RWPE2 (cell line): ENCODE data around the gene DLG2.

Source experiments
- ATAC-seq: fragments of 200-7000 bp; cut with Tn5 transposase; 3 replicates; pipeline ENCODE4 v1.9.1; 2021; ENCODE audit warnings: low read depth
- DNase-seq: peaks from one replicate; pipeline ENCODE4 v3.0.0-alpha.2; 2020; ENCODE audit warnings: low spot score
- H3K27ac ChIP-seq: fragments of 450-650 bp; 2 replicates; pipeline ENCODE4 v1.5.1; 2017; ENCODE audit warnings: mild to moderate bottlenecking; ENCODE audit not compliant: poor library complexity, severe bottlenecking
- H3K27me3 ChIP-seq: fragments of 250-450 bp; sonication (Bioruptor Pico); 2 replicates; pipeline ENCODE4 v1.5.1; 2021; ENCODE audit warnings: mild to moderate bottlenecking, moderate library complexity; ENCODE audit not compliant: insufficient read depth, poor library complexity, severe bottlenecking
- H3K36me3 ChIP-seq: fragments of 250-450 bp; sonication (Bioruptor Pico); 2 replicates; pipeline ENCODE4 v1.5.1; 2020; ENCODE audit warnings: low read depth, mild to moderate bottlenecking, moderate library complexity
- H3K4me1 ChIP-seq: fragments of 250-450 bp; sonication (Bioruptor Pico); 2 replicates; pipeline ENCODE4 v1.5.1; 2021; ENCODE audit warnings: mild to moderate bottlenecking, moderate library complexity; ENCODE audit not compliant: insufficient read depth, poor library complexity, severe bottlenecking
- H3K4me3 ChIP-seq: fragments of 250-450 bp; sonication (Bioruptor Pico); 2 replicates; pipeline ENCODE4 v1.5.1; 2021; ENCODE audit warnings: mild to moderate bottlenecking, moderate library complexity; ENCODE audit not compliant: severe bottlenecking
- H3K9me3 ChIP-seq: fragments of 250-450 bp; sonication (Bioruptor Pico); 2 replicates; pipeline ENCODE4 v1.5.1; 2021; ENCODE audit warnings: mild to moderate bottlenecking, moderate library complexity; ENCODE audit not compliant: severe bottlenecking
- TF ChIP-seq, protein P1 (sequence below): fragments of 450-650 bp; IDR thresholded peaks from one replicate; pipeline ENCODE4 v1.5.1; 2017; ENCODE audit warnings: mild to moderate bottlenecking, moderate library complexity; ENCODE audit not compliant: poor library complexity, severe bottlenecking

Gene DLG2

DNA sequence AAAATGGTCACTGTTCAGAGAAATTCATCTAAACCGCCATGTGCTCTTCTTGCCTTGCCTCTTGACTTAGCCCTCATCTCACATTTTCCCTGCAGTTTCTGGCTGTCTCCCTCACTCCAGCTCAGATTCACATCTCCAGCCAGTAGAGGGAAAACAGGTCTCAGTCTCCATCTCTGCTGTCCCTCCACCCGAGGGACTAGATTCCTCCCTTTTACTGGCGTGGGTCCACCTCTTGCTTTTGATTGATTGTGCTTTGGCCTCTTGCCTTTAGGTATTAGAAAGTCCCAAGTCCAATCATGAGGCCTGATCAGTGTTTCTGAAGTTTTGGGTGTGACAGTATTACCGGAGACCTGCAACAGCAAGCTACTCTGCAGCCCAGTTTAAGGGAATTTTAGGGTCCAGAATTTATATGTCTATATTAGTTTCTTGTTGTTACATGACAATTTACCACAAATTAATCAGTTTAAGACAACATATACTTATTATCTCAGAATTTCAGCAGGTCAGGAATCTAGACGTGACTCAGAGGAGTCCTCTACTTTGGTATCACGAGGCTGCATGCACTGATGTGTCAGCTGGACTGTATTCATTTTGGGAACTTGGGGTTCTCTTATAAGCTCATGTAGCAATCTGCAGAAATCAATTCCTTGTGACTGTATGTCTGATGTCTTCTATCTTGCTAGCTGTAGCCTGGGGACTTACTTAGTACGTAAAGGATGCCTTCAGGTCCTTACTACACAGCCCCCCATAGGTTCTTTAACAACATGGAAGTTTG, 1535.7 kb downstream of the DLG2 start:
- Histone ChIP-seq H3K27ac (no peak overlapping the region), H3K27me3 (no peaks in the 10 kb centered on the region), H3K36me3 (no peaks in the 10 kb centered on the region), H3K4me3 (no peak overlapping the region), H3K4me1 (no peaks in the 10 kb centered on the region), H3K9me3 (no peaks in the 10 kb centered on the region)
- DNase-seq (no peak), ATAC-seq (no peak)
- TF ChIP-seq, protein P1, sequence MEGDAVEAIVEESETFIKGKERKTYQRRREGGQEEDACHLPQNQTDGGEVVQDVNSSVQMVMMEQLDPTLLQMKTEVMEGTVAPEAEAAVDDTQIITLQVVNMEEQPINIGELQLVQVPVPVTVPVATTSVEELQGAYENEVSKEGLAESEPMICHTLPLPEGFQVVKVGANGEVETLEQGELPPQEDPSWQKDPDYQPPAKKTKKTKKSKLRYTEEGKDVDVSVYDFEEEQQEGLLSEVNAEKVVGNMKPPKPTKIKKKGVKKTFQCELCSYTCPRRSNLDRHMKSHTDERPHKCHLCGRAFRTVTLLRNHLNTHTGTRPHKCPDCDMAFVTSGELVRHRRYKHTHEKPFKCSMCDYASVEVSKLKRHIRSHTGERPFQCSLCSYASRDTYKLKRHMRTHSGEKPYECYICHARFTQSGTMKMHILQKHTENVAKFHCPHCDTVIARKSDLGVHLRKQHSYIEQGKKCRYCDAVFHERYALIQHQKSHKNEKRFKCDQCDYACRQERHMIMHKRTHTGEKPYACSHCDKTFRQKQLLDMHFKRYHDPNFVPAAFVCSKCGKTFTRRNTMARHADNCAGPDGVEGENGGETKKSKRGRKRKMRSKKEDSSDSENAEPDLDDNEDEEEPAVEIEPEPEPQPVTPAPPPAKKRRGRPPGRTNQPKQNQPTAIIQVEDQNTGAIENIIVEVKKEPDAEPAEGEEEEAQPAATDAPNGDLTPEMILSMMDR, result no peak

GRCh38 chr11:84089072-84090057, 1537.8 kb downstream of the DLG2 start:
- no peak for DNase-seq
- Histone ChIP-seq H3K9me3 (no peaks in the 10 kb centered on the region), H3K4me1 (no peaks in the 10 kb centered on the region), H3K27me3 (no peaks in the 10 kb centered on the region), H3K4me3 (no peak overlapping the region), H3K36me3 (no peaks in the 10 kb centered on the region), H3K27ac (no peak overlapping the region)
- ATAC-seq, result no peak
- TF ChIP-seq, protein P1, result no peak

GRCh38 chr11:84071851-84072250, 1555.3 kb downstream of the DLG2 start:
- TF ChIP-seq, protein P1, result no peak
- no peak for ATAC-seq

DNA sequence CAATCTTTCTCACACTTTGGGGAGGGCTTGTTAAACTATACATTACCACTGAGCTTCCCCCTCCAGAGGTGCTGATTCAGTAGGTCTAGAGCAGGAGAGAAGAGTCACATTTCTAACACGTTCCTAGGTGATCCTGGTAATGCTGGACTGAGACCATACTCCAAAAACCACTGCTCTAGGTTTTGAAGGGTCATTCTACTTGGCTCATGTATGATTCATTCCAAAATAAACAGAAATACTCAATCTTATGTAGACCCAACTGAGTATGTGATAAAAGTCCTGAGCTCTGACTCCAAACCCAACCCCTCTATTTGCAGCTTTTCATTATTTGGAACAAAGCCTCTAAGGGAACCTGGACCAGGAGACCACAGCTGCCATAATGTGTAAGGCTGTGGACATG, 1558.1 kb downstream of the DLG2 start:
- no peak for DNase-seq
- Histone ChIP-seq H3K4me3 (no peak overlapping the region), H3K27me3 (no peaks in the 10 kb centered on the region), H3K9me3 (no peaks in the 10 kb centered on the region), H3K27ac (no peak overlapping the region), H3K36me3 (no peaks in the 10 kb centered on the region), H3K4me1 (no peaks in the 10 kb centered on the region)
- no peak for ATAC-seq
- TF ChIP-seq, protein P1, result no peak

More at GRCh38 chr11:84071851-84072250, 1555.3 kb downstream of the DLG2 start:
- DNase-seq, result no peak
- H3K9me3 ChIP-seq, result no peaks in the 10 kb centered on the region
- H3K36me3 ChIP-seq, result no peaks in the 10 kb centered on the region
- no peak overlapping the region for H3K4me3 ChIP-seq
- no peaks in the 10 kb centered on the region for H3K27me3 ChIP-seq
- no peak overlapping the region for H3K27ac ChIP-seq
- H3K4me1 ChIP-seq, result no peaks in the 10 kb centered on the region
